Endothelial cell of umbilical vein (primary cell): Measurements from ENCODE around the gene AP5Z1. TPM values are rescaled to one million over a fixed set of nuclear protein-coding genes. Genes with fewer than 3 reads are reported as not detected.

ENCODE experiments used
- BruUV-seq: library from RNA; stranded (reverse); fragments of 400-500 nt; replicated peaks from 2 replicates; lab custom pipeline; 2021; lab: Mats Ljungman, UMichigan
- CTCF ChIA-PET: fragments of 300-600, 350-600 bp; sonication (Branson Sonifier 250); formaldehyde crosslinking; loops from one replicate; lab custom pipeline; 2021; ENCODE audit warnings: antibody characterized with exemption, inconsistent platforms; lab: Charles Lee
- POLR2A ChIA-PET: fragments of 300-600, 350-600 bp; sonication (Branson Sonifier 250); formaldehyde crosslinking; loops from one replicate; lab custom pipeline; 2021; ENCODE audit warnings: antibody characterized with exemption, inconsistent platforms; lab: Charles Lee
- DNase-seq: peaks from one replicate; pipeline ENCODE4 v3.0.0-alpha.2; 2011; ENCODE audit warnings: low read depth, low spot score
- FAIRE-seq: peaks from 2 replicates; lab custom pipeline; 2011; peaks lifted over from hg19 to GRCh38; lab: Jason Lieb, UNC
- H2AFZ ChIP-seq: 2 replicates; pipeline ENCODE4 v1.6.0; 2012; ENCODE audit warnings: low read depth, low read length, control low read depth, inconsistent platforms
- H3K27ac ChIP-seq: 2 replicates; pipeline ENCODE4 v1.5.1; 2011; ENCODE audit warnings: low read depth, mild to moderate bottlenecking, control low read depth, low read length, moderate library complexity; ENCODE audit not compliant: insufficient read depth
- H3K27me3 ChIP-seq, 2 experiments: 2 replicates each; pipeline versions ENCODE4 v1.6.0 to v1.6.1; 2011; ENCODE audit warnings: low read length in 2 of 2, mixed read lengths in 1 of 2; ENCODE audit not compliant: control insufficient read depth in 2 of 2, insufficient read depth in 2 of 2
- H3K36me3 ChIP-seq, 2 experiments: 2 replicates in 1 of 2; 3 replicates in 1 of 2; pipeline ENCODE4 v1.5.1; 2011; ENCODE audit warnings: low read length in 2 of 2, mild to moderate bottlenecking in 1 of 2, moderate library complexity in 1 of 2; ENCODE audit not compliant: control insufficient read depth in 2 of 2, insufficient read depth in 2 of 2; ENCODE audit errors: extremely low read depth in 1 of 2
- H3K4me1 ChIP-seq: 3 replicates; pipeline ENCODE4 v1.5.1; 2011; ENCODE audit warnings: mild to moderate bottlenecking, low read length; ENCODE audit not compliant: control insufficient read depth, insufficient read depth; ENCODE audit errors: extremely low read depth
- H3K4me2 ChIP-seq: 2 replicates; pipeline ENCODE4 v1.6.1; 2011; ENCODE audit warnings: low read length, control low read depth, mixed read lengths; ENCODE audit not compliant: insufficient read depth
- H3K4me3 ChIP-seq, 3 experiments: fragments of 200-600 bp in 1 of 3; sonication (generic), shearing (Covaris generic) in 1 of 3; replicated peaks in 1 of 3; 2 replicates each; pipeline ENCODE4 v1.5.1; 2011 to 2016; ENCODE audit warnings: control low read depth in 3 of 3, low read length in 3 of 3, mild to moderate bottlenecking in 2 of 3, inconsistent platforms in 1 of 3, low read depth in 1 of 3, moderate library complexity in 1 of 3; ENCODE audit not compliant: insufficient read depth in 1 of 3
- H3K79me2 ChIP-seq: 2 replicates; pipeline ENCODE4 v1.6.0; 2012; ENCODE audit warnings: low read length, inconsistent platforms; ENCODE audit not compliant: control insufficient read depth, insufficient read depth
- H3K9ac ChIP-seq: replicated peaks from 2 replicates; pipeline ENCODE3; 2011; ENCODE audit warnings: low read length, control low read depth; ENCODE audit not compliant: insufficient read depth; ENCODE audit errors: extremely low read depth
- H3K9me1 ChIP-seq: replicated peaks from 3 replicates; pipeline ENCODE4 v1.6.0; 2011; ENCODE audit warnings: mild to moderate bottlenecking, low read length; ENCODE audit not compliant: control insufficient read depth, insufficient read depth; ENCODE audit errors: extremely low read depth
- H3K9me3 ChIP-seq: replicated peaks from 2 replicates; pipeline ENCODE4 v1.5.1; 2012; ENCODE audit warnings: low read length, inconsistent platforms; ENCODE audit not compliant: control insufficient read depth, insufficient read depth
- H4K20me1 ChIP-seq: replicated peaks from 2 replicates; pipeline ENCODE3; 2011; ENCODE audit warnings: mild to moderate bottlenecking, low read length; ENCODE audit not compliant: control insufficient read depth, insufficient read depth; ENCODE audit errors: extremely low read depth
- CTCF ChIP-seq, 2 donors: IDR thresholded peaks; 1 replicate in 1 of 2; 2 replicates in 1 of 2; pipeline ENCODE4 v1.5.1; 2011; ENCODE audit warnings: low read length in 2 of 2, mild to moderate bottlenecking in 2 of 2, moderate library complexity in 2 of 2, control low read depth in 1 of 2, inconsistent platforms in 1 of 2, low read depth in 1 of 2; ENCODE audit not compliant: insufficient read depth in 1 of 2; ENCODE audit errors: extremely low read depth in 1 of 2
- EZH2 ChIP-seq: IDR thresholded peaks from 2 replicates; pipeline ENCODE4 v1.6.1; 2012; ENCODE audit warnings: borderline replicate concordance, low read depth, mild to moderate bottlenecking, moderate library complexity, low read length, inconsistent platforms; ENCODE audit not compliant: severe bottlenecking
- FOS ChIP-seq: IDR thresholded peaks from 2 replicates; pipeline ENCODE4 v1.6.1; 2011; ENCODE audit warnings: mild to moderate bottlenecking, low read length, moderate library complexity, borderline replicate concordance; ENCODE audit not compliant: insufficient read depth
- GATA2 ChIP-seq: IDR thresholded peaks from 2 replicates; pipeline ENCODE4 v1.7.0; 2011; ENCODE audit warnings: low read depth, mild to moderate bottlenecking, moderate library complexity, mixed read lengths, low read length; ENCODE audit not compliant: insufficient read length, insufficient read depth
- JUN ChIP-seq: IDR thresholded peaks from 2 replicates; pipeline ENCODE4 v1.6.1; 2011; ENCODE audit warnings: borderline replicate concordance, low read depth; ENCODE audit not compliant: insufficient read length, insufficient read depth
- MAX ChIP-seq: IDR thresholded peaks from 2 replicates; pipeline ENCODE4 v1.6.1; 2011; ENCODE audit not compliant: insufficient read depth, insufficient read length
- MYC ChIP-seq: IDR thresholded peaks from one replicate; pipeline ENCODE4 v1.6.1; 2011; ENCODE audit warnings: mild to moderate bottlenecking, low read depth, low read length
- POLR2A ChIP-seq: IDR thresholded peaks from 2 replicates; pipeline ENCODE4 v1.6.1; 2012; ENCODE audit warnings: low read depth, mild to moderate bottlenecking, control low read depth, low read length
- POLR2AphosphoS5 ChIP-seq: IDR thresholded peaks from 2 replicates; pipeline ENCODE4 v1.6.1; 2012; ENCODE audit warnings: low read depth, mild to moderate bottlenecking, control low read depth, low read length, moderate library complexity; ENCODE audit not compliant: insufficient read depth
- dilution Hi-C: fragments of 300-500 bp; cut with MboI; formaldehyde crosslinking; loops from one replicate; pipeline ENCODE4 v1.15.0; 2019; ENCODE audit warnings: low sequenced_read_pairs; ENCODE audit not compliant: extremely low pct_ligation_motif_present
- intact Hi-C: fragments of 100-400 bp; cut with micrococcal nuclease; formaldehyde crosslinking; loops from one replicate; pipeline ENCODE4 v1.10.0; 2022
- polyA plus RNA-seq, 4 experiments: library from polyadenylated mRNA; depleted of rRNA in 3 of 4; stranded (reverse) in 3 of 4; unstranded in 1 of 4; fragments of >200 nt; gene quantifications; 2 replicates each; pipeline versions ENCODE4 v1.2.1 to v1.2.3, GENCODE V29; 2011 to 2012; ENCODE audit warnings: missing spikeins in 1 of 4
- total RNA-seq: library from RNA; stranded (reverse); gene quantifications from 2 replicates; pipeline ENCODE4 v1.2.3, GENCODE V29; 2021

The AP5Z1 gene
- total and polyA plus RNA-seq, 2 donors (not counting 3 experiments of a cell fraction or from before 2014, with no cell fraction given) = 53.7 to 58.9 TPM

- POLR2A ChIA-PET = no interaction called here
- DNase-seq (no peak), FAIRE-seq (no peak)
- dilution Hi-C loops (no loop called here), intact Hi-C loops (no loop called here)
- TF ChIP-seq POLR2A = no peak
- TF ChIP-seq CTCF (IDR thresholded peaks at IDR 0.05; ENCODE audit: extremely low read depth in 1 of 2, insufficient read depth in 1 of 2, low read depth in 1 of 2, low read length in 2 of 2) = no peak
- no peak for TF ChIP-seq GATA2
- TF ChIP-seq MAX = no peak
- no peak for TF ChIP-seq EZH2
- no peak for TF ChIP-seq JUN
- no peak for TF ChIP-seq POLR2AphosphoS5
- TF ChIP-seq MYC = no peak
- TF ChIP-seq FOS = no peak
- H2AFZ ChIP-seq = no peak overlapping the region
- H3K4me2 ChIP-seq = no peak overlapping the region
- H3K4me1 ChIP-seq = no peaks in the 10 kb centered on the region
- CTCF ChIA-PET = interaction anchor here (0.9 to 1.4 kb wide), 3 partner anchors 8 to 24 kb away, joined by 3 to 4 read pairs (median 3); no protein-coding TSS in a partner anchor
- H3K9ac ChIP-seq = no peak overlapping the region
- no peak overlapping the region for H3K4me3 ChIP-seq
- BruUV-seq = no TSS peak
- H3K27ac ChIP-seq = no peak overlapping the region
- H3K9me3 ChIP-seq = no peaks in the 10 kb centered on the region
- H3K36me3 ChIP-seq = no peaks in the 10 kb centered on the region
- no peaks in the 10 kb centered on the region for H3K9me1 ChIP-seq
- H3K27me3 ChIP-seq = no peaks in the 10 kb centered on the region
- H3K79me2 ChIP-seq = no peaks in the 10 kb centered on the region
- H4K20me1 ChIP-seq = no peaks in the 10 kb centered on the region
Measured at GRCh38 chr7:4805984-4806300, 30.5 kb downstream of the AP5Z1 start.
